Inflammatory macrophage treated with lipopolysaccharide for 1 hour (primary cell): ENCODE data around the gene COL4A2.
"Not testable (repeated sequence)": the region's sequence is repeated elsewhere in the genome, so short reads cannot be mapped to it uniquely, and the experiment has no call there.

Source experiments
- DNase-seq, 2 donors: peaks; one replicate each; pipeline ENCODE4 v3.0.0-alpha.2; 2020 to 2022

The COL4A2 gene

DNA sequence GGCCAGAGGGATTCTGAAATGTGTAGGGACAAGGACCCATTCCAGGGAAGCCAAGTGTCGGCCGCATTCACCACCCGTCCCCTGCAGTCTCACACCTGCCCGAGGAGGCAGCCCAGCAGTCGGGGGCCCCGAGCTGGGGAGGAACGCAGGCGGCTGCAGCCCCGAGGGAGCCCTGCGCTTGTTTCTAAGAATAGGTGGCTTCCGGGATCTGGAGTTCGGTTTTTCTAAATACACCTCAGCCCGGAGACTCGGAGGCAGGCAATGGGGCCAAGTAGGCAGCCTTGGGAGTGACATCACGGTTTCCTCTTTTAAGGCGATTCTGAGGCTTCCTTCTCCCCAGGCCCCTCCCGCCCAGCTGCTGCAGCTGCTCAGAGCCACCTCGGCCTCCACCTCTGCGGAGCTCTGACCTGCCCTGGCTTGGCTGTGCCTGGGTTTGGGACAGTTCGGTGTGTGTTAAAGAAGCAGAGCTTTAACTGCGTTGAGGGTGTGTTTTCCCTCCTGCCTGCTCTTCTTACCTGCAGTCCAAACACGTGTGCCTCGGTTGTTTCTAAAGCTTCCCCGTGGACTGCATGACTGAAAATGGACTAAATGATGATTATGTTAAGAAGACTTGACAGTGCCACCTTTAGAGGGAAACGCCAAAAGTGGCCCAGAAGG lies 80.5 kb downstream of the COL4A2 start:
- peak in 1 of 2 donors; percentile 25 for DNase-seq

DNA sequence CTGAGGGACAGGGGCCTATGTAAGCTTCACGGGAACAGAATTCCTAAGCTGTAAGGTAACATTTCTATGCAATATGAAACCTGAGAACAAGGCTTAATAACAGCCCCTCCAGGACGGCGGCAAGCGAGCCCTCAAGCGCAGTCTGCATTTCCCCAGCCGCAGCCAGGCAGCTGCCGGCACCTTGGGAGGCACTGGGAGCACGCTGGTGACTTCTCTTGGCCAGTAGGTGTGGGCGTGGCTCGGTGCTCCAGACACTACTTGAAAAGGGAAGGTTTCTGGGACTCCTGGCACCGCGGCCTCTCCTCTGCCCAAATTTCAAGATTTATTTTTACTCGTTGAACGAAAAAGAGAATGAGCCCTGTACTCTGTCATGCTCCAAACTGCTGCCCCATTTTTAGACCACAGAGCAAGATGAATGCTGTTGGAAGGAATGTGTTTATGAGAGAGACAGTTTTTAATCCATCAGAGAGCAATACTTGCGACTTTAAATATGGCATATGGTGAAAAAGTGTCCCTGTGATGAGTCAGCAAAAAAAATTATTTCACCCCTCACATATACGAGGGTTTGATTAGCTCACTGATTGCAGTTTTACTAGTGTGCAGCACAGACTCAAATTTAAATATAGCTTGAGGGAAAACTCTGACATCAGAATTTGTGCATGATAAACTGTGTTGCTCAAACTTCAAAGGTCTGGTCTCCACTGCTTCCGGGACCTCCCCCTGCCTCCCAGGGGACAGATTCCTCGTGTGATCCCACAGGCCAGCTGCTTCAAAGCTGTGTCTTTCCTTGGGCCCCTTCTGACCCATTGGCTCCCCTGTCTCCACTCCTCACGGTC lies 81.2 kb downstream of the COL4A2 start:
- DNase-seq, result no peak

DNA sequence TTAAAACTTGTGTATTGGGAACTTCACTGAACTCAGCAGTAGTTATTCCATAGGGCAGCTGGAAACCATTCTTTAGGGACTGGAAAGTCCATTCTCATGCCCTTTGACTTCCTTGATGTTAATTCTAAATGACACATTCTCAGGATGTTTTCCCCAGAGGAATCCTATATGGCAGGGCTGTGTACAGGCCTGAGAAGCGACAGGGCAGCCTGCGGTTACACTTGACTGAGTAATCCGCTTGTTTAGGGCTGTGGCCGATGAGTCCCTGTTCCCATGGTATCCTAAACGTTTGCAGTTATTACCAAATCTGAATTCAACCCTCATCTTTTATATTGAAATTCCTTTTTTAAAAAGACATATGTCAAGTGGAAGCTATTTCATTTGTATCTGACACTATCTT lies 83.5 kb downstream of the COL4A2 start:
- DNase-seq, result no peak

DNA sequence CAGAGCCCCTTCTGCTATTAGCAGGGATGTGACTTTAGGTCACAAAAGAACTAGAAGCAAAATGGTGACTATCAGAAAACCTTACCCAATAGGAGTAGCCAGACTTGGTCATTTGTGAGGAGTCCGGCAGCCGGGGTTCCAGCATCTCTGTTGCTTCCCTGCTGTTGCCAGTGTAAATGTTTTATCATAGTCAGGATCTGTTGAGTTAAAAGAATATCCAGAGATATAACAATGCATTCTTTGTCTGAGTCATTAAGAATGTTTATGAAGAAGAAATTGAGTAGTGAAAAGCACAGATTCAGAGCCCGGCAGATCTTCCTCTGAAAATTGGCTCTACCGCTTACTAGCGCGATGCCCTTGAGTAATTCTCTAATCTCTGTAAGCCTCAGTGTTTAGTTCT lies 84.2 kb downstream of the COL4A2 start:
- no peak for DNase-seq

DNA sequence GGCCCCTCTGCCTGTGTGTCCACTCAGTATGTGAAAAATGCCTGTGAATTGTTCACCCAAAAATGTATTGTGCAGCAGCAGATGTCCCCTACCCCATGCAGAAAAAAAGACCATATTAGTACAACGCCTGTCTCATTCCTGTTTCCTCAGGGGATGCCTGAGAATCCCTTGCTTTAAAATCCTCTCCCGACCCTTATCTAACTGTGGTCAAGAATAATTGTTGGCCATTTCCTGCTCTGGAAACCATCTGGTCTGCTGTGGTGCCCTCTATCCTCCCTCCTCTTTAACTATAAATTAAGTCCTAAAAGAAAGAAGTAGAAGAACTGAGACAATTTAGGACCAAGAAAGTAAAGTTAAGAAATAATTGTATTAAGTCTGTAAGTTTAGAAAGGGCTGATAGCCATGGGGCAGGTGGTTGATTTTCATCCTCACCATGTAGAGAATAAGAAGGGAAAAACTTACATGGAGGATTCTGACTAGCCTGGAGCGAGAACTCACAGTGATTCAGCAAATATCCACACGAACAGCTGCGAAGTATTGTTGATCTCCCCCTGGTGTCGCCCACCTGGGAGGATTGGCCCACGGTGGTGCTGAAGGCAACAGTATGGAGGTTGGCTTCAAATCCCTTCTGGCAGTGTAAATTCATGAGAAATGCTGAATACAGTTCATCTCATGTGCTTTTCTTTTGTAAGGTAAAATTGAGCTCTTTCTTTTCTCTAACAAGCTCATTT lies 85.6 kb downstream of the COL4A2 start:
- DNase-seq, result no peak

DNA sequence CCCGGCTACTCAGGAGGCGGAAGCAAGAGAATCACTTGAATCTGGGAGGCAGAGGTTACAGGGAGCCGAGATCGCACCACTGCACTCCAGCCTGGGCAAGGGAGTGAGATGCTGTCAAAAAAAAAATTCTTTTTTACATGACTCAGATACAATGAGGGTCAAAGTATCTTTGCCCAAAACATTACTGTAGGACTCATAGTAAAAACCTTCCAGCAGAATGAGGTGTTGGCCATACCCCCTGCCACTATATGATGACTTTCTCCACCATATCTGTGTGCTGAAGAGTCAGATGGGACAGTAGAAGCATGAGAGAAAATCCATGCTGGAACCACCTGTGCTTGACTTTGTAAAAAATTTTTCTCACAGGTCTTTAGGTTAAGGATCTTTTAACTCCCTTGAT lies 86.7 kb downstream of the COL4A2 start:
- no peak for DNase-seq

DNA sequence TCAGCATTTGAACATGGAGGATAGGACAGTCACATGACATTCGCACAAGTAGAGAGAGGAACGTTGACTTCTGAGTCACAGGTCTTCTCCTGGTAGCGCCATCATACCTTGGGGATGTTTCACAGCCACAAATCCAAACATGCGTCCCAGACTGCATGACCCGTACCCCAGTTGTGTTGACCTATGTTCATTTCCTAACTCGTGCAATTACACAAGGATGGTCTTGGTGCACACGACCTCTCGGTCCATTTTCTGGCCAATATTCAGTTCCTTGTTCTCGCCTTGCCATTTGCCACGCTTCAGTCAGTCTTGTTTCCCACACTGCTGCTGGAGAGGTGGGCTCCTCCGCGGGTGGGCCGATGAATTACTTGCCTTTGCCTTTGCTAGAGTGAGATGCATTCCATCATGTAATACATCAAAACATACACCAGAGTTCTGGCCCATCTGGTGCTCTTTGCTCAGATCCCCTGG lies 87.3 kb downstream of the COL4A2 start:
- no peak for DNase-seq

DNA sequence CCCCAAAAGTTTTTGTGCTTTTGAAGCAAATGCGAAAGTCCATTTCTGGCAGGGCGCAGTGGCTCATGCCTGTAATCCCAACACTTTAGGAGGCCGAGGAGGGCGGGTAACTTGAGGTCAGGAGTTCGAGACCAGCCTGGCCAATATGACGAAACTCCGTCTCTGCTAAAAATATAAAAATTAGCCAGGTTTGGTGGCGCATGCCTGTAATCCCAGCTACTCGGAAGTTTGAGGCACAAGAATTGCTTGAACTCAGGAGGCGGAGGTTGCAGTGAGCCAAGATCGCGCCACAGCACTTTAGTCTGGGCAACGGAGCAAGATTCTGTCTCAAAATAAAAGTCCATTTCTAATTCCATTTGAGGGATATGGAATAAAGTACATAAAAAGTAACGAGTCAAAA lies 88.5 kb downstream of the COL4A2 start:
- not testable (repeated sequence) for DNase-seq

DNA sequence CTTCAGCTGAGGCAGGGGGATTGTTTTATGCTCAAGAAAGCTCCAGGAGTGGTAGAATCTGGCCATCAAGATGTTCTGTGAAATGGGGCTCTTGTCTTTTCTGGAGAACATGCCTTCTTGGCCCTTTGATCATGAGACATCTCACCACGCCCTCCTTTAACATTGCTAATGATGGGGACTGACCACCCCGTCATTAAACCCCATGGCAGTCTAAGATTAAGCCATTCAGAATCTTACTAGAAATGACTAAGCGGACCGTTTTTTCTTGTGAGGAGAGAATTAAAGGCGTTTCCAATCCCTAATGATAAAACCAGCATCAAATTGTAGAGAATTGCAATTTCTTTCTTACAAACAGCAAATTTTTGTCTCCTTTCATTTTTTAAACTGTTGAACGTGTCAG lies 89.4 kb downstream of the COL4A2 start:
- no peak for DNase-seq

DNA sequence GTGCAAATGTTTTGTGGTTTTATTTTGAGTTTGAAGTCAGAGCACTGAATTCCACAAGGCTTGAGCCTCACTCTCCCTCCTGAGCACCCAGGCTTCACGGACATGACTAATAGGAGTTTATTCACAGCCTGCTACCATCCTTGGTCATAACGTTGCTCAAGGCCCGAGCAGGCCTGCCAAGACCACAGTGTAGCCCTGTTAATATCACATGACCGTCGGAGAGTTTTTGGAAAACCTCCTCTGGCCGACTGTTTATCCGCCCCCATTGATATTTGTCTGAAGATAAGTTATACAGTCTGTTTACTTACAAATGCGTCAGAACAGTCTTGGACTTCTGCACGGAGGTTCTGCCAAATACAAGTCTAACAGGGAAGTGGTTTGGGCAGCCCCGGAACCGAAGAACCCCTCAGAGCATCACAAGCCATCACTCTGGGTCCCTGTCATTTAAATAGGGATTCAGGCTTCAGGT lies 89.9 kb downstream of the COL4A2 start:
- DNase-seq, result no peak

DNA sequence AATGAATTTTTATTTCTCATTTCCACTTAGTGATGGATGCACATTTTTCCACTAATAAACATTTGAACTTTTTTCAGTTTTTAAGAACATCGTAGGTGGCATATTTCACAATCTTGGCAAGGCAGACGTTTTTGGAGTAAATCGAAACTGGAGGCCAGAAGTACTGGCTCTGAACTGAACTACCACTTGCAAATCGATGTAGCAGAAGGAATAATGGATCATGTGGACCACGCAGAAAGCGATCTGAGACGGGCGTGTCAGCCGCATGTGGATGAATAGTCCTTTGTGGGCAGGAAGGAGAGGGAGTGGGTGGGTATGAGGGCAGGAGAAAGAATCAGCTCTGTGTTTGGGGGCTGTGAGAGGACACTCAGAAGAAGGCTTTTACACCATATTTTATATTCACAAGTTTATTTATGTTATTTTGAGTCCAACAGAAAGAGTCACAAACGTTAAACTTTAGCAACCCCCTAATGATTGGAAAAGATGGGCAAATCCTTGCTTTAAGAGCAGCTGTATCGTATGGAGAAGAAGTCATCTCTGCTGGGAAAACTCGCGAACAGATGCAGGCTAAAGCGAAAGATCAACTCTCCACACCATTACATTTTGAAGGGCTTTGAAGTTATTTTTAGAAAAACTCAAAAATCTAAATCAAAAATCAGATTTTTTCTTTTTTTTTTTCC lies 90.5 kb downstream of the COL4A2 start:
- DNase-seq, result no peak

DNA sequence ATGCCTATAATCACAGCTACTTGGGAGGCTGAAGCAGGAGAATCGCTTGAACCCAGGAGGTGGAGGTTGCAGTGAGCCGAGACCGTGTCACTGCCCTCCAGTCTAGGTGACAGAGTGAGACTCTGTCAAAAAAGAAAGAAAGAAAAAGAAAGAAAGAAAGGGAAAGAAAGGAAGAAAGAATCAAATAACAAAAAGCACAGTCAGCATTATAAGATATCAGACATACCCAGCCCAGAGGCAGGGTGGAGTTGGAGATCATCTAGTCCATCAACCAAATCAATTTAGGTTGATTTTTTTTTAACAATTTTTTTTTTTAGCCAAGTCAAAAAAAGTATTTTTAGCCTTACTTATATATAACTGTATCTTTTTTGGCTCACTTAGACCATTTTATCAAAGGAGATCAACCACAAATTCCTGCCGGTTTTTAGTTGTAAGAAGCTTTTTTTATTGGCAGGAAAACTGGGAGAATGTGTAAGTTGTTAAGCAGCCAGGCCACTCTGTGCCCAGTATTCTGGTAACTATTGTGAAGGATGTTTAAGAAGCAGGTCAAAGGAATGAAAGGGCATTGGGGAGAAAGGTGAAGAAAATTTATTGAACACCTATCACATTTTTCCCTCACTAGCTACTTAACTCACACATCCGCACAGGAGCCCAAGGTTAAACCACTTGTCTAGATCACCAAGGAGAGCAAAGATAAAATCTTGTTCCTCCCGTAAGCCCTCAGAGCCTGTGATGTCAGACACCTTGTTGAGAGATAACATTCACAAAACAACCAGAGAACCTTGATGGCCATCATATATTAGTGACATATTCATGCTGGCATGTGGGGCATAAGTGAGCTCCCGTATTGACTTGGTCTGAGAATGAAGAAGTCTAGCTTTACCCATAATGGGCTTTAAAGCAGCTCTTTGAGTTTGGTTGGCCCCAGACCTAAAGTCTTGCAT lies 91.8 kb downstream of the COL4A2 start:
- no peak for DNase-seq

DNA sequence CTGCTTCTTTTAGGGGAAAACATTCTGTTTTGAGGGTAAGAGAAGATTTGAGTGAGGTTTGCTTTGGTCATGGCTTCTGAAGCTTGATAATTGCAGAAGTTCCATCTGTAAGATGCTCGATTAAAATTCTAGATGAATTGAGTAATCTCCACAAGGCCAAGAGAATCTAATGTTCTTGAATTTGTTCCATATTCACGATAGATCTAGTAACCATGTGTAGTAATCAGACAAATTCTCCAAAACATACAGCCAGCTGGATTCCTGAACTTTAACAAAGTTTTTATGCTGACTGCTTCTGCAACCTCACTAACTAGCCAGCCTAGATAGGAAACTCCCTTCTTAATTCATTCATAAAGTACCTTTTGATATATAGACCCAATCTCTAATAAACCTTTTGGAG lies 92.7 kb downstream of the COL4A2 start:
- DNase-seq, result no peak

DNA sequence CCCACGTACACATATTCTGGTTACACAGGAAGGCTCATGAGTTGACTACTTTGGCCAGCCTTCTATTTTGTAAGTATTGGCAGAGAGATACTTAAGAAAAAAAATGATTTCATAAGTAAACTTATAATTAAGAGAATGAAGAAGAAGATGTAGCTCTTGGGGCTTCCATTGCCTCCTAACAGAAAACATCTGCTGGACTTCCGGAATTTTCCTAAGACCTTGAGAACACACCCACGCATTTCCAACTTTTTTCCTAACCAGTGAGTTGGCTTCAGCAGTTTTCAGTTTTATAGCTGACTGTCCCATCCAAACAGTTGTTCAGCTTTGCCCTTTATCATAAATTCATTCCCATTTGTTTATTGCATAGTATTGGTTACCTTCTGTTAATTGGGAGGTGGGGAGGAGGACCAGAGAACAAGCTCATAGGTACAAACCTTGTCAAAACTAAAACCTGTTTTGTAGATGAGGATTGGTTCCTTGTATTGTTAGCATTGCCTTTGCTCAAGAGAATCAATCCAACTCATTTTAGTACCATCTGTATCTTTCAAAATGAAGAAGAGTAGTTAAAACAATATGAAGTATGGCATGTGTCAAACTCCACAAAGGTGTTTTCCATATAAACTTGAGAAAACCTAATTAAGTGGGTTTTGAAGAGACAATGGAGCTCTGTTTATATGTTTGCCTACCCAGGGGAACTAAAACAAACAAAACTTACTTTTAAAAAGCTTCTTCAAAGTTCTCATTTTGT lies 93.9 kb downstream of the COL4A2 start:
- DNase-seq, result no peak

DNA sequence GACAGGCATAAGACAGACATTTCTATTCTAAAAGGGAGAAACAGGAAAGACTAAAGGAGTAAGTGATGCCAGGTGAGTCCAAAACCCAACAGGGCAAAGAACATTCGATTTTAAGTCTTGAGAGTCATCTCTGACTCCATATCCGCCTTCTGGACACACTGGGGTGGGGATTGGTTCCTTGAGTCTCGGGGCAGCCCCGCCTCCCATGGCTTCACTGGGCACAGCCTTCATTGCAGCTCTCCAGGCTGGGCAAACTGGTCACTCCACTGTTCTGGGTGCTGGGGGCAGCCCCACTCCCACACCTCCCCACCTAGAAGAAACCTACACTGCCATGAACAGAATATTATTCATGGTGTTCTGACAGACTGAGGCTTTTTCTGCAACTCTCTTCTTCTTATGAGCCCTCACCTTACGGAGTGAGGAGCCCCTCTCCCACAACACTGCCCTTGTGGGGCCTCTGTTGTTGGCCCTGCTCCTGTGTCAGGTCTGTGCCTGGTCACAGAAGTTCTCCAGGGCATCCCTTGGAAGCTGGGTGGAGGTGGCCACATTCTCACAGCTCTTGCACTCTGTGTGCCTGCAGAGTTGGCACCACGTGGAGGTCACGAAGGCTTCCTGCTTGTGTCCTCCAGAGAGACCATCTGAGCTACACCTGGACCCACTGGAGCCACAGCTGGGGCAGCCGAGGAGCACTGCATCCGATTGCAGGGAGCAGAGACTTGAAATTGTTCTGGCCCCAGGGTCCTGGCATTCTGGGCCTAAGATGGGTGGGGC lies 95.4 kb downstream of the COL4A2 start:
- DNase-seq, result no peak

DNA sequence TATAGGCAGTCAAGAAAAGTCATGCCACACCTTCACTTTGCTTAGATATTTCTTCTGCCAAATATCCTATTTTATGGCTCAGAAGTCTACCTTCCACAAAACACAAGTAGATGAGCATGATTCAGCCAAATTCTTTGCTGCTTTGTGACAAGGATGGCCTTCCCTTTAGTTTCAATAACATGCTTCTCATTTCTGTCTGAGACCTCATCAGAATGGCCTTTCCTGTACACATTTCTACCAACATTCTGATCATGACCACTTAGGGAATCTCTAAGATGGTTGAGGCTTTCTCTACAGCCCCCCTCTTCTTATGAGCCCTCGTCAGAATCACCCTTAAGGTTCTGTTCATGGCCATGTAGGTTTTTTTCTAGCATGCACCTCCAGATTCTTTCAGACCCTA lies 96.2 kb downstream of the COL4A2 start:
- DNase-seq, result no peak

DNA sequence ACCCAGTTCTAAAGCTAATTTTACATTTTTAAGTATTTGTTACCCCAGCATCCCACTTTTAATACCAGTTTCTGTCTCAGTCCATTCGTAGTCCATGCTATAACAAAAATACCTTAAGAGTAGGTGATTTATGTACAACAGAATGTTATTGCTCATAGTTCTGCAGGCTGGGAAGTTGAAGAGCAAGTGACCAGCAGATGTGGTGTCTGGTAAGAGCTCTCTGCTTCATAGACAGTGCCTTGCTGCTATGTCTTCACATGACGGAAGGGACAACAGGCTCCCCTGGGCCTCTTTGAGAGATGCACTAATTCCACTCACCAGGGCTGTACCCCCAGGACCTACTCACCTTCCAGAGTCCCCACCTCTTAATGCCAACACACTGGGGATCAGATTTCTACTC lies 96.6 kb downstream of the COL4A2 start:
- DNase-seq, result no peak

DNA sequence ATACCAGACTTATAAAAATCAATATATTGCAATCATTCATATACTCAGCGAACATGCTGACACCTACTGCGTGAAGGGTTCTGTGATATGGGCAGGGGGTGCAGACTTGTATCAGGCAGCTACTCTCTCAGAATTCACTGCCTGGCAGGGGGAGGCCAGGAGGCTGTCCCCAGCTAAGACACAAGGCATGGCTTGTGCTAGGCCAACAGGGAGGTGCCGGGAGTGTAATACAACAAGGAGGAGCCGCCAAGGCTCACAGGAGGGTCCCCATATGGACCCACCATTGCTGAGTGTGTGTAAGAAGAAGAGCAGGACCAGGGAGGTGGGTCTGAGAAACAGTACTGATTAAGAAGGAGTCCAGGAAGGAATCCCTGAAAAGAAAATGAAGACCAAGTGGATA lies 97.2 kb downstream of the COL4A2 start:
- DNase-seq, result no peak

DNA sequence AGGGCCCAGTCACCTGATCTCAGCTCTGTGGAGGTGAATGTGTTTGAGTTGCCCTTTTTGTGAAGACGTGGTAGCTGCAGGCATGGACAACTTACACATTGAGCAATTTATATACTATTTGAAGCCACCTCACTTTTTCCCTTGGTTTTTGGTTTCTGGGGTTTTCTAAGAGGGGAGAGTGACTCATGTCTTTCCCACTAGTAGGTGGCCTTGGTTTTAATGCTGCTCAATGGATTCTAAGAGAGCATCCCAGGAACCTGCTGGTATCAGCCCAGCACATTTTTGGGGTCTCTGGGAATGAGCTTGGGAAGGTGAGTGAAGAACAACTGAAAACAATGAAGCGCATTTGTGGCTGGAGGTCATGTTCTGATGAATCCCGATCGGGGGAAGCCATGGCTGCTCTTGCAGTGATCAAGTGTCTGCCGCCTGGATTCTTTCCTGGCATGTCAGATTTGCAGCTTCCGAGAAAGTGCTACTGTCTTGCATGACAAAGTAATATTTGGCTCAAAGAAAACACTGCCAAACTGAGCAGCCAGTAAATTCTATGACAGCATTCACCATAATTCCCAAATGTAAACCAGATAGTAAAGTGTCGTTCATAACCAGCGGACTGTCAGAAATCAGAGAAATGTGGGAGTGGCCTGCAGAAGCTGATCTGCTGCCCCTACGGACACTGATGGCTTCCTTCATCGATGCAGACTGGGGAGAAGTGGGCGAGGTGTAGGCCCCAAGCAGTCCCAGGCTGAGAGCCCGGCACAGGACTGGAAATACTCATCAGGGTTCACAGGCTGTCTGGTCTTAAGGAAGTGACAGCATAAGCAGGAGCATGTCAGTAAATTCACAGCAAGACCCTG lies 98.7 kb downstream of the COL4A2 start:
- DNase-seq, result no peak
